GM18907 (cell line): Measurements from ENCODE around the gene CARD6.
"Not testable (repeated sequence)": the region's sequence is repeated elsewhere in the genome, so short reads cannot be mapped to it uniquely, and the experiment has no call there.

Source experiments
- ATAC-seq: cut with Tn5 transposase; IDR thresholded peaks from one replicate; pipeline ENCODE4 v1.9.1; 2021; ENCODE audit warnings: mild to moderate bottlenecking, moderate library complexity; ENCODE audit not compliant: unreplicated experiment

CARD6 gene, protein sequence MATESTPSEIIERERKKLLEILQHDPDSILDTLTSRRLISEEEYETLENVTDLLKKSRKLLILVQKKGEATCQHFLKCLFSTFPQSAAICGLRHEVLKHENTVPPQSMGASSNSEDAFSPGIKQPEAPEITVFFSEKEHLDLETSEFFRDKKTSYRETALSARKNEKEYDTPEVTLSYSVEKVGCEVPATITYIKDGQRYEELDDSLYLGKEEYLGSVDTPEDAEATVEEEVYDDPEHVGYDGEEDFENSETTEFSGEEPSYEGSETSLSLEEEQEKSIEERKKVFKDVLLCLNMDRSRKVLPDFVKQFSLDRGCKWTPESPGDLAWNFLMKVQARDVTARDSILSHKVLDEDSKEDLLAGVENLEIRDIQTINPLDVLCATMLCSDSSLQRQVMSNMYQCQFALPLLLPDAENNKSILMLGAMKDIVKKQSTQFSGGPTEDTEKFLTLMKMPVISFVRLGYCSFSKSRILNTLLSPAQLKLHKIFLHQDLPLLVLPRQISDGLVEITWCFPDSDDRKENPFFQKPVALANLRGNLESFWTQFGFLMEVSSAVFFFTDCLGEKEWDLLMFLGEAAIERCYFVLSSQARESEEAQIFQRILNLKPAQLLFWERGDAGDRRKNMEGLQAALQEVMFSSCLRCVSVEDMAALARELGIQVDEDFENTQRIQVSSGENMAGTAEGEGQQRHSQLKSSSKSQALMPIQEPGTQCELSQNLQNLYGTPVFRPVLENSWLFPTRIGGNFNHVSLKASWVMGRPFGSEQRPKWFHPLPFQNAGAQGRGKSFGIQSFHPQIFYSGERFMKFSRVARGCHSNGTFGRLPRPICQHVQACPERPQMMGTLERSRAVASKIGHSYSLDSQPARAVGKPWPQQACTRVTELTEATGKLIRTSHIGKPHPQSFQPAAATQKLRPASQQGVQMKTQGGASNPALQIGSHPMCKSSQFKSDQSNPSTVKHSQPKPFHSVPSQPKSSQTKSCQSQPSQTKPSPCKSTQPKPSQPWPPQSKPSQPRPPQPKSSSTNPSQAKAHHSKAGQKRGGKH

DNA sequence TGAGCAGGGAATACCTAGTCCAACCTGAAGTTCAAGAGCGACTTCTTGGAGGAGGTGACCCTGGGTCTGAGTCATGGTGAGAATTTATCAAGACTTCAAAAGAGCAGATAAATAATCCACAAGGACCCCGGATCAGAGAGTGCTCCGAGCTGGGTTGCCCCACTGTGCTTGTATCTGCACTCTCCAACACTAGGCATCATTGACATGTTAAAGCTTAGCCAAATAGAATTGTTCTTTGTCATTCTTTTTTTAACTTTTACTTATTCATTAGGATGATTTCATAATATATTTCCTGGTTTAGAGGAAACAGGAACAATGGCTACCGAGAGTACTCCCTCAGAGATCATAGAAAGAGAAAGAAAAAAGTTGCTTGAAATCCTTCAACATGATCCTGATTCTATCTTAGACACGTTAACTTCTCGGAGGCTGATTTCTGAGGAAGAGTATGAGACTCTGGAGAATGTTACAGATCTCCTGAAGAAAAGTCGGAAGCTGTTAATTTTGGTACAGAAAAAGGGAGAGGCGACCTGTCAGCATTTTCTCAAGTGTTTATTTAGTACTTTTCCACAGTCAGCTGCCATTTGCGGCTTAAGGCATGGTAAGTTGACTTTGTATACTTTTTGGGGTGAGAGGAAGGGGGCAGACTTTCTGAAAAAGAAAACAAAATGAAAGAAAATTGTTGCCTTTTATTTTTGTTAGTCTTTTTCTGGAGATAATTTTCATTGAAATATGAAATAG is at the start of gene CARD6:
Gene CARD6 (plus strand): TSS at position 300 of the 738 bp plus-strand sequence. CDS start 16 bp downstream, at position 316.
- peak; percentile 50 for ATAC-seq

DNA sequence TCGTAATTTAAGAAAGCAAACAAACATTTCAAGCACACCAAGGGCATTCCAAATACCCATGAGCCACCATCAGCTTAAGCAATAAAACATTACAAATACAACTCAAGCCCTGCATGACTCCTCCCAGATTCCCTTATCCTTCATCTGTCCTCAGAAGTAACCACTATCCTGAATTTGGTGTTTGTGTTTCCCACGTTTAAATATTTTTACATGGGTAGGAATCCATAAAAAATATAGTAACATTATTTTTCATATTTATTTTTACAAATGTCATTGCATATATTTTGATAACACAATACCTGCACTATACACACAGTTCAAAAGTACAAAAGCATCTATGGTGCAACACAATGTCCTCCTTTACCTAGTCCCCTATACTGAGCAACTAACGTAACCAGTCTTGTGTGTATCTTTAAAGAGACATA is 49.4 kb upstream of the CARD6 start:
- no peak for ATAC-seq

DNA sequence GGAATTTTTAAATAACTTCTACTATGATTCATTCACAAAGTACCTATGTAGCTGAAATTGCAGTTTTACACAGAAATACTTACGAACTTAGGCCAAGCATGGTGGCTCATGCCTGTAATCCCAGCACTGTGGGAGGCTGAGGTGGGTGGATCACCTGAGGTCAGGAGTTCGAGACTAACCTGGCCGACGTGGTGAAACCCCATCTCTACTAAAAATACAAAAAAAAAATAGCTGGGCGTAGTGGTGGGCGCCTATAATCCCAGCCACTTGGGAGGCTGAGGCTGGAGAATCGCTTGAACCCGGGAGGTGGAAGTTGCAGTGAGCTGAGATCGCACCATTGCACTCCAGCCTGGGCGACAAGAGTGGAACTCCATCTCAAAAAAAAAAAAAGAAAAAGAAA is 48.5 kb upstream of the CARD6 start:
- ATAC-seq: not testable (repeated sequence)

DNA sequence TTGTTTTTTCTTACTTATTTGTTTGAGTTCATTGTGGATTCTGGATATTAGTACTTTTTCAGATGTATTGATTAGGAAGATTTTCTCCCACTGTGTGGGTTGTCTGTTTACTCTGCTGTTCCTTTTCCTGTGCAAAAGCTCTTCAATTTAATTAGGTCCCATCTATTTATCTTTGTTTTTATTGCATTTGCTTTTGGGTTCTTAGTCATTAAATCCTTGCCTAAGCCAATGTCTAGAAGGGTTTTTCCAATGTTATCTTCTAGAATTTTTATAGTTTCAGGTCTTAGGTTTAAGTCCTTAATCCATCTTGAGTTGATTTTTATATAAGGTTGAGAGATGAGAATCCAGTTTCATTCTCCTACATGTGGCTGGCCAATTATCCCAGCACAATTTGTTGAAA is 46.8 kb upstream of the CARD6 start:
- ATAC-seq: not testable (repeated sequence)

DNA sequence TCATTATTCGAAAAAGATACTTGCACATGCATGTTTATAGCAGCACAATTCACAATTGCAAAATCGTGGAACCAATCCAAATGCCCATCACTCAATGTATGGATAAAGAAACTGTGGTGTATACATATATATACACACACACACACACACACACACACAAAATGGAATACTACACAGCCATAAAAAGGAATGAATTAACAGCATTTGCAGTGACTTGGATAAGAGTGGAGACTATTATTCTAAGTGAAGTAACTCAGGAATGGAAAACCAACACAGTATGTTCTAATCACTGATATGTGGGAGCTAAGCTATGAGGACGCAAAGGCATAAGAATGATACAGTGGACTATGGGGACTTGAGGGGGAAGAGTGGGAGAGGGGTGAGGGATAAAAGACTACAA is 46.3 kb upstream of the CARD6 start:
- ATAC-seq: not testable (repeated sequence)

DNA sequence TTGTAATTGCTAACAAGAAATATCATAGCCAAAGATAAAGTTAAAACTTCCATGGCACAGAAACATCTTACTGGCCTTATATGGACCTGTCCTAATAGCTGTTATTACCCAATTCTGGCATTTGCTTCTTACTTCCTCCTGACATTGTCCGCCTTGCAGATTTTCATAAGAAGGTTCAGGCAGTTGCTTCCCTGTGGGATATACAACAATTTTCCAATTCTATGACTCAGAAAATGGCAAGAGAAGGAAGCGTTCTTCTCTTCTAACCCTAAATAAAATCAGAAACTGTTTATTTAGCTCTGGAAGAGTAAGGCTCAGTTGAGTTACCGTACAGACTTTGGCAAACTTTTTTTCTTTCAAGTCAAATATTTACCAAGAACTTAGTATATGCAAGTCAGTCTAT is 44.7 kb upstream of the CARD6 start:
- ATAC-seq: no peak

DNA sequence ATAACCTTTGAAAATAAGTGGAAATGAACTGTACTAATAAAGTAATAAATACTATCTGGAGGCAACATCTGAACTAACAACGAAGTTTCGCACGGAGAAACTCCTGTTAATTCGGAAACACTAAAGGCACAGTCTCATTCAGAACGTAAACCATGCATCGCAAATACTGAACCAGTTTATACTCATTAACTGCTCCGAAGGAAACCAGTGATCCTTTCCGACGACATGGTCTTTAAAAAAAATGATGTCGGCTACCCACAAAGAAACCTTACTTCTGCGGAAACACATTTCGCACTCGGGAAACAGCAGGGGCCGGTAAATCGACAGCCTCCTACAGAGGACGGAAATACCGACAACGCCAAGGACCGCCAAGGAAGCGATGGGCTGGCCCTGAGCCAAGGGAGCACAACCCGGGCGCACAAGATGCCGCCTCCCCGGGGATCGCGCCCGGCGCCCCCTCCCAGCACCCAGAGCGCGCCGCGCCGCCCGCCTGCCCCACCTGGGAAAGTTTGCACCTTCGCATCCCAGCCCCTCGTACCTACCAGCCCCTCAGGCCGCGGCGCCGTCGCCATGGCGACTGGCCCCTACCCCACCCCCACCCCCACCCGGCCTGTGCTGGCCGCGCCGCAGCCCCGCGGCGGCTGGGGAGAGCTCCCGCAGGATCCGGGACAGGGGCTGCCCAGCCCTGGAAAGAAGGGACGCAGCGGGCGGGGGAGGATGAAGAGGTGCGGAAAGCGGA is 43.7 kb upstream of the CARD6 start:
- ATAC-seq: peak; percentile 54

DNA sequence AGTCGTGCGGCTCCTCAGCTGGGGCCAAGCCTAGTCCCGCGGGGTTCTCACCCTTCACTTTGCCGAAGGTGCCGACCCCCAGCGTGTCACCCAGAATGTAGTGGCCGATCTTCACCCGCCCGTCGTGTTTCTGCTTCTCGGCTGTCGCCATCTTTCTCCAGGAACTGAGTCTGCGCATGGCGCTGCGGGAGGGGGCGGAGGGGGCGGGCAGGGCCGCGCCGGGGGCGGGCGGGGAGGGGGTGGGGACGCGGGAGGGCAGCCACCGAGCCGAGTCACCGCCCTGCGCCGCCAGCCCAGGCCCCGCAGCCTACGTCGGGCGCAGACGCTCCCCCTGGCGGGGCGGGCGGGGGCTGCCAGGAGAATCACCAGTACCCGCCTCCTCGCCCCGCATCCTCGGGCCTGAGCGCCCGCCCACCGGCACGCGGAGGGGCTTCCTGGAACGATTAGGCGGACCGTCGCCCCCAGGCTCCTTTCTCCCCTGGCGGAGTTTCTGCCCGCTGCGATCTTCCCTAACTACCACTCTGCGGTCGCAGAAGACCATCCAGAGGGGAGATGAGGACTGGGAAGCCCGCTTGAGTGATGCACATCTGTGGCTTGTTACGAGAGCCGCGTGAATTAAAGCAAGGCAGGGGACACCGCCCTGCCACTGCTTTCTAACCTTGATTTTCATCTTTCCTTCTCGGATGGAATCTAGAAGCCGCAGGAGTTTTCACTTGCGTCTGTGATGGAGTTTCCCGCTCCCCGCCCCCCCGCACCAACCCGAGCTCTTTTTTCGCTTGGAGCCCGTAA is 43.0 kb upstream of the CARD6 start, which contains the start of gene PRKAA1:
Gene PRKAA1 (minus strand): TSS at position 363 of the 789 bp plus-strand sequence. CDS start 185 bp downstream, at position 178.
- ATAC-seq: peak; percentile 98

DNA sequence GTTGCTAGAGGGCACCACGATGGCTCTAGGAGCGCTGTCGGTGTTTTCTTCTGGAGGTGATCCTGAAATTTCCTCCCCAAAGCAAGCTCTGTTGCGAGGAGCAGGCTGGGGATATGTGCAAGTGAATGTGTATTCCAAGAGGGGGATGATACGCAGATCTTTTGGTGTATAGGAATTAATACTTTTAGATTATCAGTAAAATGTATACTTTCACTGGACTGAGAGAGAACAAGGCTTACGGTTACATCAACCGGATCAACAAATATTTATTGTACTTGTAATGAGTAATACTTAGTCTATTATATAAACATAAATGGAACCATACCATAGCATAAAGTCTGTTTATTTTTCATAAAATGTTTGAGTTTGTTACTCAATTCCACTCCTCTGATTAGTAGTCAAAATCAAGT is 42.4 kb upstream of the CARD6 start:
- ATAC-seq: no peak

DNA sequence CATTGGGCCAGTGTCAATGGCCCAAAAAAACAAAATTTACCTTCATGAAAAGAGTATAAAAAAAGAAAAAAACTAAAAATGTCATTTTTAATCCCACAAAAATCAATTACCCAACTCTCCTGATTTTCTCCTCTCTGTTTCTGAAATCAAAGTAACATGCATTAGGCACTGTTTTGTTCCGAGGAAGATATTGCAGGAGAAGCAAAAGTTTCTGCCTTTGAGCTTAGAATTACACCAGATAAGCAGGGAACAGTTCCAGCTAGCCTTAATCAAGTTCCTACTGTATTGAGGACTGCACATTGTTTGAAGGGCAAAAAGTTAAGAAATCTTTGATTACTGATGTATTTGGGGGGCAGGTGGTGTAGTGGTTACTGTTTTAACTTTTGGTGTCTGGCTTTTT is 41.9 kb upstream of the CARD6 start:
- ATAC-seq: no peak

DNA sequence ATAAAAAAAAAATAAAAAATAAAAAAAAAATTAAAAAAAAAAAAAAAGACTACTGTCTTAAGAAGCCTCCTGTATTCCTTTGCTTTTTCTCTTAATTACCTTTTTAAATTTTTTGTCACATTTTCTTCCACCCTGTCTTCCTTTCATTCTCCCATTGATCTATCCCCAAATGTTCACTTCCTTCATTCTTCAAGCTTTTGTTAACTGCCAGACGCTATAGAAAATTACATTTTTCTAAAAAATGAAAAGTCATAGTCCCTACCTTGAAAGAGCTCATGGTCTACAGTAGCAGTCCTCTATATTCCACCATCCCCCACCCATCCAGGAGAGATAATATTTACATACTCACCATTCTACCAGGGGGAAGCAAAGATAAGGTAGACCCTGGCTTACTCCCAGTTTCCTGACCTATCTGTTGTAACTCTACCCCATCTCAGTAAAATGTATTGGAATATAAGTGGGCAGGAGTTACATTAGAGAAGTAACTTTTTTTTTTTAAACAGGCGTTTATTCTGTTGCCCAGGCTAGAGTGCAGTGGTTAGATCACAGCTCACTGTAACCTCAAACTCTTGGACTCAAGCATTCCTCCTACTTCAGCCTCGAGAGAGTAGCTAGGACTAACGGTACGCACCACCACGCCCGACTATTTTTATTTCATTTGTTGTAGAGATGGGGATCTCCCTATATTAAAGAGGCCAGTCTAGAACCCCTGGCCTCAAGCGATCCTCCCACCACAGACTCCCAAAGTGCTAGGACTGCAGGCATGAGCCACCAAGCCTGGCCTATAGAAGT is 39.2 kb upstream of the CARD6 start:
- ATAC-seq: no peak

DNA sequence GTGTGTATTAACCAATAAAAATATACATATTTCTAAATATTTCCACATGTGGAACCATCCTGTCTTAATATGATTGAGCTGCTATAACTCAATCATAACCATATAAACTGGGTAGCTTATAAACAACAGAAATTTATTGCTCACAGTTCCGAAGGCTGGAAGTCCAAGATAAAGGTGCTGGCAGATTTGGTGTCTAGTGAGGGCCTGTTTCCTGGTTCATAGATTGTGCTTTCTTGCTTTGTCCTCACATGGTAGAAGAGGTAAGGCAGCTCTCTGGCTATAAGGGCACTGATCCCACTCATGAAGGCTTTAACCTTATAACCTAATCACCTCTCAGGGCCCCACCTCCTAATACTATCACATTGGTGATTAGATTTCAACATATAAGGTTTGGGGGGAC is 29.0 kb upstream of the CARD6 start:
- no peak for ATAC-seq

DNA sequence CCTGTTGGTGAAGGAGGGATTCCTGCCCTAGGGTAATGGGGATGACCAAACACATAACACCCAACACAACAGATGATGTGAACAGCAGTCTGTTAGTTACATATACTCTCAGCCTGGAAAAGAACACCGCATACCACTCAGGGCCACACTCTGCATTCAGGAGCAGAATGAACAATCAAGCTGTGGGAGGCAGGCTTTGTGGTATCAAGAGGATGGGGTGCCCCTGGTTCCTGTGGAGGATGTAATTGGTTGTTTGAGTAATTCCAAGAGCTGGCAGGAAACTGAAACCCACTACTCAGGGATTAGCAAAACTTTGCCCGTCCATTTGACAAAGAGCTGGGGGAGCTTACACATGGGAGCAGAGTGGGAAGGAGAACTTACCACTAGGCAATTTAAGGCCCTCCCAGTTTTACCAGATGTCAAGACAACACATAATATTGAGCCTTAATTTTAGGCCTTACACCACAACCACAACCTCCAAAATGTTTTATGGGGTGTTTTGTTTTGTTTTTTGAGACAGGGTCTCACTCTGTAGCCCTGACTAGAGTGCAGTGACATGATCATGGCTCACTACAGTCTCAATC is 27.4 kb upstream of the CARD6 start:
- ATAC-seq: no peak

DNA sequence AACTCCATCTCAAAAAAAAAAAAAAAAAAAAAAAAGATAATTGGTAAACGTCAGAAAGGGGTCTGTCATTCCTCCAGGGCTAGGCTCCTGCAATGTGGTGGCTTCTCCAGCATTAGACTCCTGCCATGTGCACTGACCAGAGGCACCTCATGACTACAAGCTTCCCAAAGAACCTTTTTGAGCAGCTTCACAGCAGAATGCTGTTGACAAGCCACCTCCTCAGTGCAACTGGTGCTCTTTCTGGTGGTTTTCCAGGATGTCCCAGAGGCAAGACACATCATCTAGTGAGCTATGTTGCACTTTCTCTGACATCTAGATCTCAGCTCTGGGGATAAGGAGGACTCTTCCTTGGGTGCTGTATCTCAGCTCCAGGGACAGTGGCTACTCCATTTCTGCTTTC is 17.7 kb upstream of the CARD6 start:
- ATAC-seq: no peak

DNA sequence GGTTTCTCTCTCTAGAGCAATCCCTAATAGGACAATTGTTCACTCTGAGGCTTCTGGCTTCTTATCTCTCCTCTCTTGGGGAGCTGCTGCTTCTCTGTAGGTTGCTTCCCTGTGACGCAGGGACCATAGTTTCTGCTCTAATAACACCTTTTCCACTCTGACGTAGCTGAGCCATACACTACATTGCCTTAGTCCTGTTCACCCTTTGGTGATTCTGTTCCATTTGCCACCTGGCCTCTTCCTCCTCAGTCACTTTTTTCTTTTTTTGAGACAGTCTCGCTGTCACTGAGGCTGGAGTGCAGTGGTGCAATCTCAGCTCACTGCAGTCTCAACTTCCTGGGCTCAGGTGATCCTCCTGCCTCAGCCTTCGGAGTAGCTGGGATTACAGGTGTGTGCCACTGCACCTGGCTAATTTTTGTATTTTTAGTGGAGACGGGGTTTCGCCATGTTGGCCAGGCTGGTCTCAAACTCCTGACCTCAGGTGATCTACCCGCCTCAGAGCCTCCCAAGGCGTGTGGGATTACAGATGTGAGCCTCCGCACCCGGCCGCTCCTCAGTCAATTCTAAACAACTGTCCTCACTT is 15.6 kb upstream of the CARD6 start:
- ATAC-seq: not testable (repeated sequence)

DNA sequence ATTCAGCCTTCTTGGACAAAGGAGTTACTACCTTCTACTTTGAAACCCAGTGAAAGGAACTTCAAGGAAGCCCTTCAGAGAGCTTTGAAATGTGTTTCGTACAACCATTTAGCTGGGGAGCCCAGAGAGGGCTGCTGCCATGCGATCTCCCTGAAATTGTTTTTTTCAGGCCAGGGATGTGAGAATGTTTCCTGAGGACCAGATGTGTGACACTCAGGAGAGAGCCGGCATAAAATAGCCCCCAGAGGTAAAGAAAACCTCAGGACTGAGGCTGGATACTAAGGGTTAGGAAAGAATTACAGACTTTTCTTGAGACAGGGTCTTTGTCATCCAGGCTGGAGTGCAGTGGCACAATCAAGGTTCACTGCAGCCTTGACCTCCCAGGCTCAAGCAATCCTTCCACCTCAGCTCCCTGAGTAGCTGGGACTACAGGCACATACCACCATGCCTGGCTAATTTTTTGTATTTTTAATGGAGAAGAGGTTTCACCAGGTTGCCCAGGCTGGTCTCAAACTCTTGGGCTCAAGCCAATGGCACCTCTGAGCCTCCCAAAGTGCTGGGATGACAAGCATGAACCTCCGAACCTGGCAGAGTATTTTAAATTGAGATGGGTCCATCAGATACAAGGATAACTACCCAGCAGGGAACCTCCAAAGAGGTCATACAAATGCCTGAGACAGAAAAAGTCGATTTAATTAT is 14.5 kb upstream of the CARD6 start:
- ATAC-seq: no peak
